ENCODE measurements around the gene WDR20.

DNA sequence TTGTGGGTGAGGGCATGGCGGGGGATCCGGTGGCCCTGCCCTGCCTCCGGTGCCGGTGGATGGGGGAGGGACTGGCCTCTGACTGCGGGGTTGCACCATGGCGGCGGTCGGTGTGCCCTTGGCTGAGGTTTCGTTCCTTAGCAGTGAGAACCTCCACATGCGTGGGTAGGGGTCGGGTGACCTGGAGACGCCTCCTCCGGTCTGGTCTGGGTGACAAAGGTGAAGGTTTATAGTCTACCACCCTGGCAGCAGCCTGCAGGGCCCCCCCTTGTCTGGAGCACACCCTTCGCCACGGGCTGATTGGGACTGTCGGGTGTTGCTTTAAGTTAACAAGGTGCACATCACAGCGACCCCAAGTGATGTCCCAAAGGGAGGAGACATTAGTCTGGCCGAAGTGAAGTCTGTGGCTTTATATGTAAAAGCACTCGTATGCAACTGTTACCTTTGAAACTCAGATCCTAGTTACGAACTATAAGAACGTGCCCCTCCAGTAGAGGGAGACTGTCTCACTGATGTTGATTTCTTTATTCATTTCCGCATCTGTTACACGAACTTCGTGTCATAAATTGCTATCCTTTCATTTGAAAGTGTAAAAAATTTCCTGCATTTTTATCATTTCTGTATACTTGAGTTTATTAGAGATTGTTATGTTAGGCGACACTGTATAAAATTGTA lies 74.4 kb downstream of the WDR20 start:
- TF ChIP-seq EP300 (IDR thresholded peaks at IDR 0.05), result no peak
- TF ChIP-seq POLR2AphosphoS5 (IDR thresholded peaks at IDR 0.05), result no peak
- TF ChIP-seq POLR2A (IDR thresholded peaks at IDR 0.05), result no peak

Data from suprapubic skin (tissue), 4 donors.